Activated naive CD8-positive, alpha-beta T cell treated with anti-CD3 and anti-CD28 coated beads, Interleukin-2, amount 10 ng/mL, durations not matched to agents 7 days and 5 days (primary cell): ENCODE measurements around the gene SCNN1A. TPM values are rescaled to one million over a fixed set of nuclear protein-coding genes. Genes with fewer than 3 reads are reported as not detected.

Experiments used
- ATAC-seq: fragments of 150-1000 bp; cut with Tn5 transposase; one replicate; pipeline ENCODE4 v1.10.0; 2021; ENCODE audit warnings: low read depth, moderate library complexity
- POLR2A ChIA-PET: fragments of 350-600 bp; sonication (Branson Sonifier 250); formaldehyde crosslinking; loops from one replicate; lab custom pipeline; 2021; ENCODE audit warnings: antibody characterized with exemption; lab: Charles Lee
- DNase-seq: peaks from one replicate; pipeline ENCODE4 v3.0.0; 2021
- H3K27ac Mint-ChIP-seq: one replicate; pipeline ENCODE4 v1.8.0; 2022; ENCODE audit warnings: mild to moderate bottlenecking, mixed read lengths
- H3K27me3 Mint-ChIP-seq: one replicate; pipeline ENCODE4 v1.8.0; 2022; ENCODE audit warnings: mild to moderate bottlenecking, moderate library complexity, mixed read lengths
- H3K36me3 Mint-ChIP-seq: one replicate; pipeline ENCODE4 v1.8.0; 2021; ENCODE audit warnings: mild to moderate bottlenecking, mixed read lengths
- H3K4me1 Mint-ChIP-seq: one replicate; pipeline ENCODE4 v1.8.0; 2021; ENCODE audit warnings: mixed read lengths
- H3K4me3 Mint-ChIP-seq: one replicate; pipeline ENCODE4 v1.8.0; 2022; ENCODE audit warnings: mild to moderate bottlenecking, moderate library complexity, mixed read lengths
- H3K9me3 Mint-ChIP-seq: one replicate; pipeline ENCODE4 v1.8.0; 2021; ENCODE audit warnings: mixed read lengths
- total RNA-seq, 2 experiments: library from RNA; stranded (reverse); gene quantifications; one replicate each; pipeline ENCODE4 v1.2.3, GENCODE V29; 2021

Gene SCNN1A
- total RNA-seq, 2 experiments from 2014 or later: 0.43 to 1.1 TPM

- ATAC-seq (no peak), DNase-seq (no peak)
- H3K9me3 Mint-ChIP-seq: no peaks in the 10 kb centered on the region
- peaks cover 23% of the 10 kb centered on the region for H3K4me1 Mint-ChIP-seq
- no peak overlapping the region for H3K4me3 Mint-ChIP-seq
- H3K27me3 Mint-ChIP-seq: peaks cover 3% of the 10 kb centered on the region
- H3K27ac Mint-ChIP-seq: peak overlapping the region; percentile 56
- H3K36me3 Mint-ChIP-seq: no peaks in the 10 kb centered on the region
- POLR2A ChIA-PET: interaction anchor here (1.2 to 1.6 kb wide), 2 partner anchors 24 to 110 kb away, joined by 3 to 4 read pairs; partner anchors contain the start of gene VAMP1
Measured at GRCh38 chr12:6360578-6361490, 14.5 kb downstream of the SCNN1A start.

GRCh38 chr12:6360080-6360571 is 15.2 kb downstream of the SCNN1A start:
- Mint-ChIP-seq H3K4me1 (peaks cover 25% of the 10 kb centered on the region), H3K4me3 (no peak overlapping the region), H3K27ac (peak overlapping the region; percentile 56), H3K36me3 (no peaks in the 10 kb centered on the region), H3K27me3 (peaks cover 3% of the 10 kb centered on the region), H3K9me3 (no peaks in the 10 kb centered on the region)
- ATAC-seq (no peak), DNase-seq (no peak)
- POLR2A ChIA-PET: interaction anchor here (1.2 kb wide), 1 partner anchor 24 kb away, joined by 3 read pairs; no protein-coding TSS in a partner anchor

- H3K4me3 Mint-ChIP-seq: no peak overlapping the region
- H3K36me3 Mint-ChIP-seq: no peaks in the 10 kb centered on the region
- H3K9me3 Mint-ChIP-seq: no peaks in the 10 kb centered on the region
- DNase-seq (no peak), ATAC-seq (no peak)
- no peak overlapping the region for H3K27ac Mint-ChIP-seq
- H3K4me1 Mint-ChIP-seq: peaks cover 20% of the 10 kb centered on the region
- POLR2A ChIA-PET: interaction anchor here (0.6 to 2.6 kb wide), 2 partner anchors 22 to 33 kb away, joined by 3 to 9 read pairs; no protein-coding TSS in a partner anchor
- H3K27me3 Mint-ChIP-seq: peaks cover 3% of the 10 kb centered on the region
Measured at GRCh38 chr12:6358881-6359280, 16.5 kb downstream of the SCNN1A start.

GRCh38 chr12:6356374-6356820 is 19.0 kb downstream of the SCNN1A start:
- Mint-ChIP-seq H3K9me3 (no peaks in the 10 kb centered on the region), H3K27me3 (peaks cover 3% of the 10 kb centered on the region), H3K36me3 (no peaks in the 10 kb centered on the region), H3K4me1 (peaks cover 13% of the 10 kb centered on the region), H3K27ac (peak overlapping the region; percentile 25), H3K4me3 (no peak overlapping the region)
- ATAC-seq (no peak), DNase-seq (no peak)
- POLR2A ChIA-PET: interaction anchor here (1.8 to 2.9 kb wide), 3 partner anchors 8 to 20 kb away, joined by 7 to 9 read pairs (median 7); no protein-coding TSS in a partner anchor

GRCh38 chr12:6355491-6356373 is 19.6 kb downstream of the SCNN1A start:
- no peak overlapping the region for H3K4me3 Mint-ChIP-seq
- POLR2A ChIA-PET: interaction anchor here (1.1 to 2.9 kb wide), 3 partner anchors 9 to 14 kb away, joined by 4 to 7 read pairs (median 7); partner anchors contain the start of gene TNFRSF1A
- peaks cover 3% of the 10 kb centered on the region for H3K27me3 Mint-ChIP-seq
- peak overlapping the region; percentile 25 for H3K27ac Mint-ChIP-seq
- no peaks in the 10 kb centered on the region for H3K9me3 Mint-ChIP-seq
- DNase-seq (no peak), ATAC-seq (no peak)
- H3K4me1 Mint-ChIP-seq: peaks cover 8% of the 10 kb centered on the region
- no peaks in the 10 kb centered on the region for H3K36me3 Mint-ChIP-seq

GRCh38 chr12:6354495-6355393 is 20.6 kb downstream of the SCNN1A start:
- Mint-ChIP-seq H3K36me3 (no peaks in the 10 kb centered on the region), H3K4me3 (no peak overlapping the region), H3K9me3 (no peaks in the 10 kb centered on the region), H3K27me3 (peaks cover 3% of the 10 kb centered on the region), H3K4me1 (peaks cover 5% of the 10 kb centered on the region), H3K27ac (no peak overlapping the region)
- ATAC-seq (no peak), DNase-seq (no peak)
- POLR2A ChIA-PET: interaction anchor here (1.1 to 2.9 kb wide), 3 partner anchors 9 to 13 kb away, joined by 4 to 7 read pairs (median 7); partner anchors contain the start of gene TNFRSF1A

- ATAC-seq: no peak
- no peaks in the 10 kb centered on the region for H3K9me3 Mint-ChIP-seq
- no peak overlapping the region for H3K27ac Mint-ChIP-seq
- H3K4me1 Mint-ChIP-seq: peaks cover 7% of the 10 kb centered on the region
- no peak for DNase-seq
- POLR2A ChIA-PET: interaction anchor here (0.8 to 1.2 kb wide), 2 partner anchors 11 to 118 kb away, joined by 4 read pairs; partner anchors contain the start of gene VAMP1
- H3K36me3 Mint-ChIP-seq: no peaks in the 10 kb centered on the region
- H3K27me3 Mint-ChIP-seq: peaks cover 3% of the 10 kb centered on the region
- no peak overlapping the region for H3K4me3 Mint-ChIP-seq
Measured at GRCh38 chr12:6352193-6353173, 22.9 kb downstream of the SCNN1A start.

- ATAC-seq (no peak), DNase-seq (no peak)
- Mint-ChIP-seq H3K9me3 (no peaks in the 10 kb centered on the region), H3K36me3 (no peaks in the 10 kb centered on the region), H3K27ac (no peak overlapping the region), H3K27me3 (peaks cover under 1% of the 10 kb centered on the region), H3K4me3 (no peak overlapping the region), H3K4me1 (peaks cover 14% of the 10 kb centered on the region)
- POLR2A ChIA-PET: interaction anchor here (0.8 to 1.2 kb wide), 2 partner anchors 12 to 119 kb away, joined by 4 read pairs; partner anchors contain the start of gene VAMP1
Measured at GRCh38 chr12:6351622-6352021, 23.7 kb downstream of the SCNN1A start.

GRCh38 chr12:6347367-6348338 is 27.7 kb downstream of the SCNN1A start:
- Mint-ChIP-seq H3K36me3 (no peaks in the 10 kb centered on the region), H3K9me3 (no peaks in the 10 kb centered on the region), H3K4me3 (no peak overlapping the region), H3K4me1 (peaks cover 37% of the 10 kb centered on the region), H3K27ac (peak overlapping the region; percentile 73), H3K27me3 (no peaks in the 10 kb centered on the region)
- no peak for DNase-seq
- POLR2A ChIA-PET: no interaction called here
- peak; percentile 58 for ATAC-seq

GRCh38 chr12:6346942-6347341 is 28.4 kb downstream of the SCNN1A start:
- DNase-seq (no peak), ATAC-seq (no peak)
- H3K36me3 Mint-ChIP-seq: no peaks in the 10 kb centered on the region
- no peaks in the 10 kb centered on the region for H3K9me3 Mint-ChIP-seq
- H3K4me3 Mint-ChIP-seq: no peak overlapping the region
- H3K4me1 Mint-ChIP-seq: peaks cover 44% of the 10 kb centered on the region
- H3K27ac Mint-ChIP-seq: peak overlapping the region; percentile 73
- POLR2A ChIA-PET: no interaction called here
- no peaks in the 10 kb centered on the region for H3K27me3 Mint-ChIP-seq
